Liver (tissue), 3 donors: ENCODE data around the gene CST7.
A peak's percentile ranks its signal among the peaks of the same experiment; 100 is the strongest.

ENCODE experiments used
- CTCF ChIP-seq: fragments of 150-350 bp; IDR thresholded peaks from 2 replicates; pipeline ENCODE4 v1.5.1; 2017; ENCODE audit warnings: improper control_type of control experiment, low read depth, low read length; ENCODE audit not compliant: missing input control
- GABPA ChIP-seq, 2 donors: IDR thresholded peaks in 1 of 2; conservative IDR thresholded peaks in 1 of 2; 2 replicates each; pipeline ENCODE4 v1.6.1; 2016; ENCODE audit warnings: antibody characterized with exemption in 2 of 2, mild to moderate bottlenecking in 1 of 2, moderate library complexity in 1 of 2
- MAX ChIP-seq: IDR thresholded peaks from 2 replicates; pipeline ENCODE4 v1.6.1; 2016; ENCODE audit warnings: antibody characterized with exemption
- RAD21 ChIP-seq, 2 donors: IDR thresholded peaks; 2 replicates each; pipeline ENCODE4 v1.6.1; 2016; ENCODE audit warnings: antibody characterized with exemption in 2 of 2, mild to moderate bottlenecking in 2 of 2
- REST ChIP-seq: IDR thresholded peaks from 2 replicates; pipeline ENCODE4 v1.6.1; 2016; ENCODE audit warnings: antibody characterized with exemption, mild to moderate bottlenecking
- RXRA ChIP-seq, 2 donors: IDR thresholded peaks; 2 replicates each; pipeline ENCODE4 v1.6.1; 2017 to 2018; ENCODE audit warnings: antibody characterized with exemption in 2 of 2, mild to moderate bottlenecking in 1 of 2
- SP1 ChIP-seq: IDR thresholded peaks from 2 replicates; pipeline ENCODE4 v1.6.1; 2018; ENCODE audit warnings: antibody characterized with exemption, mild to moderate bottlenecking
- YY1 ChIP-seq: IDR thresholded peaks from 2 replicates; pipeline ENCODE4 v1.6.1; 2016; ENCODE audit warnings: antibody characterized with exemption, mild to moderate bottlenecking
- ZBTB33 ChIP-seq: IDR thresholded peaks from 2 replicates; pipeline ENCODE4 v1.6.1; 2016; ENCODE audit warnings: antibody characterized with exemption
- donor health status: healthy.
- donor health status: healthy.

- no peak for TF ChIP-seq MAX
- TF ChIP-seq CTCF = peak; percentile 72
- no peak for TF ChIP-seq SP1
- peak; percentile 83 to 91 for TF ChIP-seq RAD21 (IDR thresholded peaks at IDR 0.05)
- TF ChIP-seq YY1 = no peak
- TF ChIP-seq ZBTB33 = no peak
- TF ChIP-seq REST = no peak
- no peak for TF ChIP-seq RXRA (IDR thresholded peaks at IDR 0.05)
- TF ChIP-seq GABPA (IDR thresholded peaks at IDR 0.05 in 1 of 2, conservative IDR thresholded peaks at IDR 0.05 in 1 of 2) = no peak
These were observed 31.1 kb upstream of the CST7 start for GRCh38 chr20:24917797-24918578.
